Measurements from ENCODE around the gene MORN1. TPM values are rescaled to one million over a fixed set of nuclear protein-coding genes. Genes with fewer than 3 reads are reported as not detected.

The MORN1 gene
- total RNA-seq, 4 donors from 2014 or later: 4.9 to 21.5 (median 15.9) TPM

DNA sequence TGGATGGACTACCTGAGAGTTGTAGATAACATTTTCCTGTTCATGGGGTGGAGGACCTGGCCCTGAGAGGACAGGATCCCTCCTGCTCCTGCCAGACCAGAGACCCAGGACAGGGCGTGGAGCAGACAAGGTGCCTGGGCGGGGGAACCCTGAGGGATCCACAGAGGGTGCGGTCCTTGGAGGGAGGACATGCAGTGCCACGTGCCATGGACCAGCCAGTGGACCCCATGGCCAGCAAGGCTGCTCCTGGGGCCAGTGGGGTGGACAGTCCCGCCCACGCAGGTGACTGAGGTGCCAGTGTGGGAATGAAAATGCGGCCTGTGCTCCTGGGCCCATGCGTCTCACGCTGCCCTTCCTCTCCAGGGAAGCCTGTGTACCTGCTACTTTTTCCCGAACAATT, 3.9 kb upstream of the MORN1 start:
- TF ChIP-seq POLR2A (IDR thresholded peaks at IDR 0.05) (no peak), CTCF (IDR thresholded peaks at IDR 0.05) (no peak)
- no peak overlapping the region for H3K27ac ChIP-seq
- no peaks in the 10 kb centered on the region for H3K27me3 ChIP-seq
- peaks cover 0 to 35% (median 17%) of the 10 kb centered on the region in 4 donors for H3K4me1 ChIP-seq
- no peak for DNase-seq
- peaks cover 0 to 60% (median 0%) of the 10 kb centered on the region in 3 donors for H3K36me3 ChIP-seq
- H3K9me3 ChIP-seq: no peaks in the 10 kb centered on the region
- H3K4me3 ChIP-seq: no peak overlapping the region

DNA sequence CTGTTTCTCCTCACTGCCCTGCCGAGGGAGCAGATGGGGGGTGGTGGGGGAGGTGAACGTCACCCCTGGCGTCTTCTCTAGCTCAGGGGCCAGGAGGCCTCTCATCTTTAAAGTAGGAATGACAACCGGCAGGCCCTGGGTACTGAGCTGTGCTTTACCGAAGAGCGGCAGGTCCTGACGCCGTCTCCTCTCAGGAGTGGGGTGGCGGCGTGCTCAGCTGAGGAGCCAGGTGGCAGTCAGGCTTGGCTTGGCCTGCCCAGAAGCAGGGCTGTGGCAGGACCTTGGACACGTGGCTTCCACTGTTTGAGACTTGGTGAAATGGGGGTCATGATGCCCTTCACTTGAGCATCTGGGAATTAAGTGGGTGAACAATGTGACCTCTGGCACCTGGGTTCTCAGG, 3.4 kb upstream of the MORN1 start:
- Histone ChIP-seq H3K9me3 (no peaks in the 10 kb centered on the region), H3K4me3 (no peak overlapping the region), H3K4me1 (peaks cover 0 to 40% (median 17%) of the 10 kb centered on the region in 4 donors), H3K27ac (no peak overlapping the region), H3K36me3 (peaks cover 0 to 55% (median 0%) of the 10 kb centered on the region in 3 donors), H3K27me3 (no peaks in the 10 kb centered on the region)
- TF ChIP-seq CTCF (IDR thresholded peaks at IDR 0.05) (no peak), POLR2A (IDR thresholded peaks at IDR 0.05) (no peak)
- no peak for DNase-seq

DNA sequence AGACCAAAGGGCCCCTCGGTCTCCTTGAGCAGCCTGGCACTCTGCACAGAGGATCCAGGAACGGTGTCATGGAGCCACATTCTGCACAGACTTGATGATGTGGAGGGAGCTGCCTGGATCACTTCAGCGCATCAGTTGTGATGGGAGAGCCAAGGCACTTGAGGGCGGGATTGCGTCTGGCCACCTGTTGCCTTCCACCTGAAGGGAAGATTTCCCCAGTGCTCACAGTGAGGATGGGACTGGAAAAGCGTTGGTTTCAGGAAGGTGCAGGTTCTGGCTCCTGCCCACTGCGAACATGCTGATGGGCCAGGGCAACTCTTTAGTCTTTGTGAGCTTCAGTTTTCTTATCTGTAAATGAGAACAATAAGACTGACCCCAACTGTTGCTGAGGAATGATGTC, 2.9 kb upstream of the MORN1 start:
- H3K27me3 ChIP-seq: no peaks in the 10 kb centered on the region
- no peaks in the 10 kb centered on the region for H3K9me3 ChIP-seq
- H3K36me3 ChIP-seq: peaks cover 0 to 50% (median 0%) of the 10 kb centered on the region in 3 donors
- H3K4me1 ChIP-seq: peaks cover 0 to 41% (median 17%) of the 10 kb centered on the region in 4 donors
- peak overlapping the region in 1 of 4 donors; percentile 96 for H3K27ac ChIP-seq
- TF ChIP-seq POLR2A (IDR thresholded peaks at IDR 0.05) (no peak), CTCF (IDR thresholded peaks at IDR 0.05) (no peak)
- no peak overlapping the region for H3K4me3 ChIP-seq
- no peak for DNase-seq

DNA sequence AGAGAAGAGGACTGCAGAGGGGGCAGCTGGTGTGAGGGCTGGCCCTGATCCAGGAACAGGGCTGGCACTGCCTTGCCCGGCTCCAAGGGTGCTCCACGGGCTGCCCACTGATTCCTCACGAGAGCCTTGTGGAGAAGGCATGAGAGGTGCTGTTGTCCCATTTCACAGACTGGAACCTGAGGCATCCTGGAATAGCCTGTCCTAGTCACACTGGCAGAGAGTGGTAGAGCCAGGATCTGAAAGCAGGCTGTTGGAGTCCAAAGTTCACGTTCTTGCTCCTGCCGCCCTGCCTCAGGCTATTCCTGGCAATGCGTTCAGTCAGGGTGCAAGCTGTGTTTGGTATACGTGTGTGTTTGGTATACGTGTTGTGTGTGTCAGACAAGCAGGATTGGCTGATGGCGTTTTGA, 2.1 kb upstream of the MORN1 start:
- H3K4me3 ChIP-seq: peak overlapping the region in 1 of 4 donors; percentile 98
- H3K36me3 ChIP-seq: peaks cover 0 to 42% (median 0%) of the 10 kb centered on the region in 3 donors
- TF ChIP-seq POLR2A (IDR thresholded peaks at IDR 0.05) (peak in 1 of 2 donors; percentile 33), CTCF (IDR thresholded peaks at IDR 0.05) (no peak)
- peaks cover 0 to 41% (median 17%) of the 10 kb centered on the region in 4 donors for H3K4me1 ChIP-seq
- peak in 2 of 3 donors; percentile 63 to 67 for DNase-seq
- no peaks in the 10 kb centered on the region for H3K27me3 ChIP-seq
- peak overlapping the region in 3 of 4 donors; percentile 8 to 96 (median 91) for H3K27ac ChIP-seq
- H3K9me3 ChIP-seq: no peaks in the 10 kb centered on the region

- no peaks in the 10 kb centered on the region for H3K9me3 ChIP-seq
- no peak for DNase-seq
- TF ChIP-seq POLR2A (IDR thresholded peaks at IDR 0.05) (no peak), CTCF (IDR thresholded peaks at IDR 0.05) (no peak)
- peaks cover 0 to 34% (median 0%) of the 10 kb centered on the region in 3 donors for H3K36me3 ChIP-seq
- H3K27ac ChIP-seq: peak overlapping the region in 3 of 4 donors; percentile 90 to 96 (median 91)
- H3K4me3 ChIP-seq: peak overlapping the region; percentile 84 to 98 (median 91)
- peaks cover 0 to 41% (median 17%) of the 10 kb centered on the region in 4 donors for H3K4me1 ChIP-seq
- H3K27me3 ChIP-seq: no peaks in the 10 kb centered on the region
These were observed 1.3 kb upstream of the MORN1 start for GRCh38 chr1:2392686-2393085.
